GM18499 (cell line): Measurements from ENCODE around the gene CHST3.
"Not testable (repeated sequence)": the region's sequence is repeated elsewhere in the genome, so short reads cannot be mapped to it uniquely, and the experiment has no call there.

Experiments used
- ATAC-seq: cut with Tn5 transposase; IDR thresholded peaks from one replicate; pipeline ENCODE4 v1.9.1; 2021; ENCODE audit warnings: moderate number of reproducible peaks; ENCODE audit not compliant: insufficient read depth, unreplicated experiment

CHST3 gene

GRCh38 chr10:71971769-71972555 lies 7.8 kb downstream of the CHST3 start:
- no peak for ATAC-seq

DNA sequence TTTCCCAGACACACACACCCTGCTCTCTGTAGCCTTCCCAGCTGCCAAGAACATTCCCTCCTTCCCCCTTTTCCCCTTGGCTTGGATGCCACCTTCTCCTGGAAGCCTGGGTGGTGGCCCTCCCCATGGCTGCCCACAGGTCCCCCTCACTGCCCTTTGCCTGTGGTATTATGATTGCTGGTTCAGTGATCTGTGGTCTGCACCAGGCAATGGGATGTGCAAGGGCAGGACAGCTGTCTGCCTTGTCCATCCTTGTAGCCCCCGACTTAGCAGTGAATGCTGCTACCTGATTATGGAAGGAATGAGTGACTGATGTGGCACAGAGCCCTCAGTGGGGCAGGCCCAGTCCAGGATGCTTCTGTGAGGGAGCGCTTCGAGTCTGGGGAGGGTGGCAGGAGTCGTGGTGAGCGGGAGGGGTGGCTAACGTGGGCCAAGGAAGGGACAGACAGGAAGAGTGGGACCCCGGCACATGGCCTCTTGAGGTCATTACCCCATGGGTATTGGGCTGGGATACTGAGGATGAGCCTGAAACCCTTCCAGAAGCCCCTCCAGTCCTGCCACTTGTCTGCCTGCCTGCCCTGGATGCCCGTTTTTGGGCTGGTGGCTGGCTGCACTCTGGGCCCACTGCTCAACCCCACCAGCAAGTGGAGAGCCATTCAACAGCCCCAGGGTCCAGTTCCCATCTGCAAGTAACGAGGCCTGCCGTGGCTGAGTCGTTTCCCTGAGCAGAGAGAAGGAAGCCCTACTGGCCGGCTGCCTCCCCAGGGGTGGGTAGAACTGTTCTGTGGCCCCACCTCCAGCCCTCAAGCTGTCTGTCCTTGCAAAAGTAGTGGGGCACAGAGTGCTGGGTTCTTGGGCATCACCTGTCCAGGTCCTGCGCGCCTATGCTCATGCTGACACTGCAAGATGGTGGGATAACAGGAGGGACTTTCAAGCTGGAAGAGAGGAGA lies 8.8 kb downstream of the CHST3 start:
- no peak for ATAC-seq

GRCh38 chr10:71973777-71974488 lies 9.7 kb downstream of the CHST3 start:
- ATAC-seq, result no peak

GRCh38 chr10:71974489-71975021 lies 10.4 kb downstream of the CHST3 start:
- ATAC-seq, result no peak

DNA sequence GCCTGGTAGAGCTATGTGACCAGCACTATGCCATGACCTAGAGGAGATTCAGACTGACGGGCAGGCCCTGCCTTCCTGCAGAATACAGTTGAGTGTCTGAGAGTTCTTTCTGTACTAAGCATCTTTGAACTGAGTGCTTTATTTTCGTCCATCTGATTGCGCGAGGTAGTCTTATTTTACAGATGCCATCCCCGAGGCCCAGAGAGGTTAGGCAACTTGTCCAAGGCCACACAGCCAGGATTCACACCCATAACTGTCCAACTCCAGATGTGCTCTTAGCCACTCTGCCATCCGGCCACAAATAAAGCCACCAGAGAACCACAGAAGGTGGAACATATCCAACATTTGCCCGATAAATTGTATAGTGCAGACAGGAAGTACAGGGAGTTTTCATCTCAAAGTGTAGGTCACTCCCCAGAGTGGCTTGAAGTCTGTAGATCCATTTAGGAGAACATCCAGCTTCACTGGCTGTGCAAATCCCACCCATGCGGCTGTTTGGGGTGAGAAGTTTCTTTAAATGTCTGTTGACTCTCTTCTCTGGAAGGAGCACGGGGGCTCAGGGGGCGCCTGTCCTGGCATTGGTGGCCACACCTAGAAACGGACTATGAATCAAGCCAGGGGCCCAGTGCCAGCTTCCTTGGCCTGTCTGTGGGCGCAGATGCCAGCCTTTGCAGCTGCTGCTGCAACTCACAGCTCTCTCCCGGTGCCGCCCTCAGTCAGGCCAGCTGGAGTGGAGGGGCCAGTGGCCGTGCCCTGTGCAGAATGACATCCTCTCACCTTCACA lies 11.1 kb downstream of the CHST3 start:
- no peak for ATAC-seq

DNA sequence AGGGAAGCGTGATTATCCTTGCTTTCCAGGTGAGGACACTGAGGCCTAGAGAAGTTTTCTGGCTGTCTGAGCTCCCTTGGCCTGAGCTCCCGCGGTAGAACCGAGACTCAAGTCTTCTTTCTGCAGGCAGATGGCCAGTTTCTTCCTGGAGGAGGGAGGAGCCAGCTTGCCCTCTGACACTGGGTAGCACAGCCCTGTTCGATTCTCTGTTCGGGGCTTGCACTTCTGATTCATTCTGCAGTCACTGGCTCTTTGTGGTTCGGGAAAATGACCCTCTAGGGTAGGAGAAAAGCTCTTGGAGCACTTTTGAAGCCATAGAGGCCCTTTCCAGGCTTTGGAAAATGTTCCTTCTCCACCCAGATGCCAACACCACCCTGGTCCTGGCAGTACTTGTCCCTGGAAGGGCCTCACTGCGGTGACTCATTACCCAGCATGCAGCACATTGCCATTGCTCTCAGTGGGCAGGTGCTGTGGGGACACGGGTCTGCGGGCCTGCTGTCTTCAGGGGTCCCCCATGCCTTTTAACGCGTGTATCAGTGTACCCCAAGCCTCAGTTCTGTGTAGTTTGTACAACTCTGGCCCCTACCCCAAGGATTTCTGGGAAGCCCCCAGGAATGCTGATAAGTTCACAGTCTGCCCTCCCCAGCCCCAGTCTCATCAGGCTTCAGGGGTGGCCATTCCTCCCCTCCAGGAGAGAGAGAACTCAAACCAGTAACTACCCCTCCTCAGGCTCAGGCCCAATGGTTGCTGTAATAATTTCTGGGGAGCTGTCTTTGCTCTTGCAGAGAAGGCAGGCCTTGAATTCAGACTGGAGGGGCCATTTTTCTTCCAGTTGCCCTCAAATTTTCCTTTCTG lies 11.9 kb downstream of the CHST3 start:
- ATAC-seq, result no peak

DNA sequence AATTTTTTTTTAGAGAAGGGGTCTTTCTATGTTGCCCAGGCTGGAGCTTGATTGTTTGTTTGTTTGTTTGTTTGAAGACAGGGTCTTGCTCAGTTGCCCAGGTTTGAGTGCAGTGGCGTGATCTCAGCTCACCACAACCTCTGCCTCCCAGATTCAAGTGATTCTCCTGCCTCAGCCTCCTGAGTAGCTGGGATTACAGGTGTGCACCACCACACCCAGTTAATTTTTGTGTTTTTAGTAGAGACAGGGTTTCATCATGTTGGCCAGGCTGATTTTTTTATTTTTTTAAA lies 13.4 kb downstream of the CHST3 start:
- ATAC-seq, result not testable (repeated sequence)

DNA sequence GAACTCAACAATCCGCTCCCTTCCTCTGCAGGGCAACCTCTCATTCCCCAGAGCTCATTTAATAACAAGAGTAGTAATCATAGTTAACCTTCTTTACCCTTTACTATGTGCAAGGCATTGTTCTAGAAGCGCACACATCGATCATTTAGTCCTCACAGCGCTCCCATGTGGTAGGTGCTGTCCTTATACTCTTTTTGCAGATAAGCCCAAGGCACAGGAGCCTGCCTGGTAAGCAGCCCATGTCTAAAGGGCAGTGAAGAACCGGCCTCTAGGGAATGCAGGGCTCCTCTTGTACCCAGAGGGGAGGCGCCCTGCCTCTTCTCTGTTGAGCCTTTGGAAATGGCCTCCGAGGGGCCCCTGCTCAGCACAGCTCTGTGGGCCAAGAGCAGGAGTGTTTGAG lies 14.3 kb downstream of the CHST3 start:
- no peak for ATAC-seq

DNA sequence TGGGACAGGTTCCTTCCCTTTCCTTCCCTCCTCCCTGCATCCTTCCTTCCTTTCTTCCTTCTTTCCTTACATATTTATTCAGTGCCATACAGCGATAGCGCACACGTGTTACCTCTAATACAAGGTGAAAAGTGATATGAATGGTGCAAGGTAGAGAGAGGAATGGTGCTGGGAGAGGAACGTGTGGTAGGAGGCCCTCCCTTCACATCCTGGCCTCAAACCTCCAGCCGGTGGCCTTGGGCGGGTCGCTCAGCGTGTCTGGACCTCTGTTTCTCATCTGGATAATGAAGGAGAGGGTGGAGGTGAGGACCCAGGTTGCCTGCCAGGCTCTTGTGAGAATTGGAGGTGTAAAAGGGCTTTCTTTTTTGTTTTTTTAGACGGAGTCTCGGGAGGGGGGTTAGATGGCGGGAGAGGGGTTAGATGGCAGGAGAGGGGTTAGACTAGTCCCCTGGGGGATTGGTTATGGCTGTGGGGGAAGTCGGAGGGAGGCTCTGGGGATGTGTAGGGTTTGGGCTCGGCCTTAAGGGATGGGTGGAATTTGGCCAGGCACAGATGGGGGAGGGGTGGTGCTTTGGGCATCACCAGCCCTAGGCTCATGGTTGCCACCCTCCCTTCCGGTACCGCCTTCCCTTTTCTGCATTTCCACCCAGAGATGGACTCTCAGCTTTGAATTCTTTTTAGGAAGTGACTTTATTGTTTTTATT lies 14.9 kb downstream of the CHST3 start:
- ATAC-seq, result no peak

- no peak for ATAC-seq
Observed at GRCh38 chr10:71979692-71980062, 15.5 kb downstream of the CHST3 start.

DNA sequence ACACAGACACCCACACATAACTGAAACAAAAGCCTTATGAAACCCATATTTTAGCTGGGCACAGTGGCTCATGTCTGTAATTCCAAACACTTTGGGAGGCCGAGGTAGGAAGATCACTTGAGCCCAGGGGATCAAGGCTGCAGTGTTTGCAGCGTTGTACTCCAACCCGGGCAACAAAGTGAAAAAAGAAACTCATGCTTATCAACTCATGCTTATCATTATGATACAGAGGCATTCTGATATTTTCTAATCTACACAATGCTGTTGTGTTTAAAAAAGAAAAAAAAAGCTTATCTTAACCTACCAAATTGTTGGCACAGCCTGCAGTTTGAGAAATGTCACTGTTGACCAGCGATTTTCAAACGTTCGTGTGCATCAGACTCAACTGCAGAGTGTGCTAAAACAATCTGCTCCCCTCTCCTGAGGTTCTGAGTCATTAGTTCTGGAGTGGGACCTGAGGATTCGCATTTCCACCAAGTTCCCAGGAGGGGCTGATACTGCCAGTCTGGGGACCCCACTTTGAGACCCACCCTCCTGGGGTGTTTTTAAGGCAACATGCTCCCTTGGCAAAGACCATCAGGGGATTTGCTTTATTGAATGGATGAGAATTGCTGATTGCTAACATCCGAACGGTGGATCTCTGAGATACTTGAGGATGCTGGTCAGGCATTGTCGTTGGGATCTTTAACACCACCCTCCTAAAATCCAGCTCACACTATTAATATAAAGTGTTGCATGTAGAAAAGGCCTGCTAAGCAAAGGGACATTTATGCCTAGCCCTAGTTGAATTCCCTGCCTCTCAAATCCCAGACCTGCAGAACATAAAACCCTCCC lies 16.2 kb downstream of the CHST3 start:
- ATAC-seq, result no peak

DNA sequence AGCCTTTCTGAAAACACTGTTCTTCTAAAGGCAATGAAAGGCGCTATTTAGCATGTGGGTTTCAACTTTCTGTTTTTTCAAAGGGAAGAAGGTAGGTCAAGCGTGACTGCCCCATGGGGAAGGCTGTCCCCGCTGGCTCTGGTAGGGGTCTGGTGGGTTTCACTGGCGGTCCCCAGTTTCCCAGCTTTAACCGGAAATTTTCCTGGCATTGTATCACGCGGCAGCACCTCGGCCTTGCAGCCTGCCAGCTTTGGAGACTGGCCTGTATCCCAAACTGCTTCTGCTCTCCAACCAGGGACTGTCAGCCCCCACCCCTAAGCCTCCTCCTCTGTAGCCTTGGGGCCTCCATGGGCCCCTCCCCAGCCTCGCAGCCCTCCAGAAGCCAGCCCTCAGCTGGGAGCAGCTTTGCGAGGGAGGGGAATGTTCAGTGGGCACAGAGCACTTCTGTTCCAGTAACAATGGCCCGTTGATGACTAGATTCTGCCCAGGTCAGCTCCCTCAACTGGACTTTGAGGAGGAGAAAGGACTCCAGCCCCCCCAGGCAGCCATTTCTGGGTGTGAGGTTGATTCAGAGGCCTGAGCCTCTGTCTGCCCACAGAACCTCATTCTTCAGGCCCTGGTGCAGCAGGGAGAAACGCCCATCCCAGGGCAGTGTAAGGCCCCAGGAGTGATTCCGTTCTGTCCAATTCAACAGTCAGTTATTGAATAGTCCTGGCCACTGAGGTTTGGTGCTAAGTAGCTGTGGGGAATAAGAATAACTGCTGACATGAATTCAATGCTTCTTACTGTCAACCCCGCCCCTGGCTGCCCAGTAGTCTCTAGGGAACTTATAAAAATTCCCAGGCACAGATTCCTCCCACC lies 17.1 kb downstream of the CHST3 start:
- no peak for ATAC-seq

DNA sequence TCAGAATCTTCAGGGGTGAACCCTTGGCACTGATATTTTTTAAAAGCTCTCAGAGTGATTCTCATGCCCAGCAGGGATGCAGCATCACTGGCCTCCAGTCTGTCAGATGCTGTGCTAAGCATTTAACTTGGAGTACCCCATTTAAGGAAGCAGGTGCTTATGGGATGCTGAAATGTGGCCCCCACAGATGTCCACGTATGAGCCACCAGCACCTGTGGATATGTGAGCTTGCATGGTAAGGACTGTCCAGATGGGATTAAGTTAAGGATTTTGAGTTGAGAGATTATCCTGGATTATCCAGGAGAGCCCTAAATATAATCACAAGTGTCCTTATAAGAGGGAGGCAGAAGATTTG lies 17.7 kb downstream of the CHST3 start:
- no peak for ATAC-seq

DNA sequence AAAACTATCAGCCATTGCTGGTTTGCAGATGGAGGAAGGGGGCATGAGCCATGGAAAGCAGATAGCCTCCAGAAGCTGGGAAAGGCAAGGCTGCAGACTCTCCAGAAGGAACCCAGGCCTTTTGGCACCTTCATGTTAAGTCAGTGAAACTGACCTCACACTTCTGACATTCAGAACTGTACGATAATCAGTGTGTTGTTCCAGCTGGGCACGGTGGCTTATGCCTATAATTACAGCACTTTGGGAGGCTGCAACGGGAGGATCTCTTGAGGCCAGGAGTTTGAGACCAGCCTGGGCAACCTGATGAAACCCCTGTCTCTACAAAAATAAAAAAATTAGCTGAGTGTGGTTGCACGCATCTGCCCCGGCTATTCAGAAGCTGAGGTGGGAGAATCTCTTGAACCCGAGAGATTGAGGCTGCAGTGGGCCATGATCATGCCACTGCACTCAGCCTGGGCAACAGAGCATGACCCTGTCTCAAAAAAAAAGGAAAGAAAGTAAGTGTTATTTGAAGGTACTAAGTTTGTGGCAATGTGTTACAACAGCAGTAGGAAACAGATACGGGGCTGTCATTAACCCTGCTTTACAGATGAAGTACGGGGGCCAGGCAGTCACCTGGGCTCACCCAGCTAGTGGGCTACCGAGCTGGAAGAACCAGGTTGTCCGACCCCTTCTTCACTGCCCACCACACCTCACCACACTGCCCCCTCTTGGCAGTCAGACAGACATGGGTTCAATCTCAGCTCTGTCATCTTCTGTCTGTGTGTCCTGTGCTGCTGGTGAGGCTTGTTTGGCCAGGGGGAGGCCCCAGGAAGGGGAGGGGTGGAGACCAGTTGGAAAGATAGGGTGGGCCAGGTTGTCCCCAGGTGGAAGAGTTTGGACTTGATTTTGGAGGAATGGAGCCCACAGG lies 18.3 kb downstream of the CHST3 start:
- no peak for ATAC-seq

- ATAC-seq, result no peak
Observed at GRCh38 chr10:71984126-71984808, 20.1 kb downstream of the CHST3 start.
